Measurements from ENCODE around the gene PIM3.

DNA sequence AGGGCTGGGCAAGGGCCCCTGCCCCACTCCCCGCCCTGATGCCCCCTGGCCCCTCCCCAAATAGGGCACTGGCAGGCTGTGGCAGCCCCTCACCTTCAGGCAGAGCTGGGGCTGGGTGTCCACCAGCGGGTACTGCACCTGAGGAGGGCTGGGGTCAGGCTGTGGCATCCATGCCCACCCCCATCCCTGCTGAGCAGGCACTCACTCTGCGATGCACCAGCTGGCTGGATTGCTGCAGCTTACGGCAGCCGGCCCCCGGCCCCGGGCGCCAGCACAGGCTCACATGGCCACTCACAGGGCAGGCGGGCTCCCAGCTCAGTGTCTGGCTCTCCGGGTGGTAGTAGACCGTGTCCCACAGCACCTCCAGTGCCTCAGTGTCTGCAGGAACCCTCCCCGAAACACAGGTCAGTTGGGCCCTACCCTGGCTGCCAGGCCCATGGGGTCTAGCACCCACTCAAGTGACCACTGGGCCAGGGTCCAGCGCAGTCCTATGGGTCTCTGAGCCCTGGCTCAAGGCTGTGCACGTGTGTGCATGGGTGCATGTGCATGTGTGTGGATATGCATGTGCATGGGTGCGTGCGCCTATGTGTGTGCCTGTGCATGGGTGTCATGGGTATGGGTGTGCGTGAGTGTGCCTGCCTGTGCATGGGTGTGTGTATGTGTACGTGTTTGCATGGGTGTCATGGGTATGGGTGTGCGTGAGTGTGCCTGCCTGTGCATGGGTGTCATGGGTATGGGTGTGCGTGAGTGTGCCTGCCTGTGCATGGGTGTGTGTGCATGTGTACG, 37.6 kb downstream of the PIM3 start:
- TF ChIP-seq CTCF (IDR thresholded peaks at IDR 0.05): no peak
- TF ChIP-seq POLR2A (IDR thresholded peaks at IDR 0.05): no peak
